ENCODE results near the gene PLIN4. TPM values are rescaled to one million over a fixed set of nuclear protein-coding genes. Genes with fewer than 3 reads are reported as not detected.

PLIN4 gene
- polyA plus RNA-seq, 1 experiment, result 0.07 TPM

- no peak overlapping the region for H3K4me3 ChIP-seq (ENCODE audit: low read depth, low read length)
- no peak for TF ChIP-seq CTCF (IDR thresholded peaks at IDR 0.05; ENCODE audit: low read depth, low read length)
- no peak overlapping the region for H3K27ac ChIP-seq (ENCODE audit: low read depth, low read length)
- no peak for DNase-seq (ENCODE audit: low read depth, low spot score)
- no peaks in the 10 kb centered on the region for H3K27me3 ChIP-seq (ENCODE audit: control insufficient read depth, insufficient read depth, low read length)
- H3K9me3 ChIP-seq (ENCODE audit: control insufficient read depth, insufficient read depth, low read length), result peaks cover 3% of the 10 kb centered on the region; the same call in 1 of the 2 replicates
- ChIA-PET CTCF (no interaction called here), POLR2A (no interaction called here)
Measured at GRCh38 chr19:4550479-4551050, 32.3 kb upstream of the PLIN4 start.

- H3K27me3 ChIP-seq (ENCODE audit: control insufficient read depth, insufficient read depth, low read length), result no peaks in the 10 kb centered on the region
- ChIA-PET CTCF (no interaction called here), POLR2A (no interaction called here)
- peaks cover 3% of the 10 kb centered on the region; the same call in 1 of the 2 replicates for H3K9me3 ChIP-seq (ENCODE audit: control insufficient read depth, insufficient read depth, low read length)
- no peak for TF ChIP-seq CTCF (IDR thresholded peaks at IDR 0.05; ENCODE audit: low read depth, low read length)
- DNase-seq (ENCODE audit: low read depth, low spot score), result no peak
- H3K27ac ChIP-seq (ENCODE audit: low read depth, low read length), result no peak overlapping the region
- H3K4me3 ChIP-seq (ENCODE audit: low read depth, low read length), result no peak overlapping the region
Measured at GRCh38 chr19:4550018-4550417, 31.7 kb upstream of the PLIN4 start.

- Histone ChIP-seq H3K27me3 (ENCODE audit: control insufficient read depth, insufficient read depth, low read length) (no peaks in the 10 kb centered on the region), H3K27ac (ENCODE audit: low read depth, low read length) (no peak overlapping the region), H3K9me3 (ENCODE audit: control insufficient read depth, insufficient read depth, low read length) (peaks cover 3% of the 10 kb centered on the region; the same call in 1 of the 2 replicates), H3K4me3 (ENCODE audit: low read depth, low read length) (no peak overlapping the region)
- ChIA-PET POLR2A (interaction anchor here (0.6 kb wide), 1 partner anchor 16 kb away, joined by 5 read pairs; no protein-coding TSS in a partner anchor), CTCF (interaction anchor here (0.5 to 1.7 kb wide), 2 partner anchors 82 to 88 kb away, joined by 5 to 10 read pairs; no protein-coding TSS in a partner anchor)
- TF ChIP-seq CTCF (IDR thresholded peaks at IDR 0.05; ENCODE audit: low read depth, low read length), result no peak
- no peak for DNase-seq (ENCODE audit: low read depth, low spot score)
Measured at GRCh38 chr19:4548238-4548584, 29.9 kb upstream of the PLIN4 start.

GRCh38 chr19:4547303-4548237 lies 29.3 kb upstream of the PLIN4 start:
- ChIA-PET POLR2A (interaction anchor here (0.6 to 0.7 kb wide), 2 partner anchors 15 to 87 kb away, joined by 4 to 5 read pairs; no protein-coding TSS in a partner anchor), CTCF (interaction anchor here (0.5 to 1.7 kb wide), 4 partner anchors 19 to 284 kb away, joined by 3 to 10 read pairs (median 4); no protein-coding TSS in a partner anchor)
- Histone ChIP-seq H3K4me3 (ENCODE audit: low read depth, low read length) (no peak overlapping the region), H3K27ac (ENCODE audit: low read depth, low read length) (no peak overlapping the region), H3K27me3 (ENCODE audit: control insufficient read depth, insufficient read depth, low read length) (no peaks in the 10 kb centered on the region), H3K9me3 (ENCODE audit: control insufficient read depth, insufficient read depth, low read length) (peaks cover 3% of the 10 kb centered on the region; the same call in 1 of the 2 replicates)
- TF ChIP-seq CTCF (IDR thresholded peaks at IDR 0.05; ENCODE audit: low read depth, low read length), result peak; percentile 33; the same call in 1 of the 2 replicates
- no peak for DNase-seq (ENCODE audit: low read depth, low spot score)
